Gastroesophageal sphincter (tissue), 3 donors: Measurements from ENCODE around the gene ITGB6.

Experiments
- CTCF ChIP-seq, 4 experiments: fragments of 200-600 bp in 2 of 4; fragments of 450-650 bp in 2 of 4; sonication (generic) in 1 of 4; IDR thresholded peaks; one replicate each; pipeline ENCODE4 v1.5.1; 2017 to 2019; ENCODE audit warnings: antibody characterized with exemption in 4 of 4, mild to moderate bottlenecking in 2 of 4, moderate library complexity in 2 of 4
- EP300 ChIP-seq: sonication (generic); formaldehyde crosslinking; IDR thresholded peaks from one replicate; pipeline ENCODE4 v1.6.1; 2017; ENCODE audit warnings: antibody characterized with exemption, mild to moderate bottlenecking
- POLR2A ChIP-seq, 2 donors: fragments of 450-650 bp; IDR thresholded peaks; one replicate each; pipeline ENCODE4 v1.6.1; 2017; ENCODE audit warnings: antibody characterized with exemption in 2 of 2, mild to moderate bottlenecking in 2 of 2, moderate library complexity in 1 of 2
- POLR2AphosphoS5 ChIP-seq: sonication (generic); formaldehyde crosslinking; IDR thresholded peaks from one replicate; pipeline ENCODE4 v1.6.1; 2017; ENCODE audit warnings: antibody characterized with exemption

- no peak for TF ChIP-seq CTCF (IDR thresholded peaks at IDR 0.05)
- TF ChIP-seq POLR2A (IDR thresholded peaks at IDR 0.05): no peak
- TF ChIP-seq EP300: no peak
- no peak for TF ChIP-seq POLR2AphosphoS5
Measured at GRCh38 chr2:160224507-160224906, 24.4 kb upstream of the ITGB6 start.
